GM12878 (cell line): Measurements from ENCODE around the gene HOMER2. TPM values are rescaled to one million over a fixed set of nuclear protein-coding genes. Genes with fewer than 3 reads are reported as not detected.

Experiments used
- BCLAF1 ChIP-seq: fragments of 450-650 bp; IDR thresholded peaks from 2 replicates; pipeline ENCODE4 v1.6.1; 2017; ENCODE audit warnings: antibody characterized with exemption, mild to moderate bottlenecking, moderate library complexity
- CEBPZ ChIP-seq: fragments of 150-350 bp; IDR thresholded peaks from 2 replicates; pipeline ENCODE4 v1.6.1; 2016; ENCODE audit warnings: low read depth, low read length
- E2F4 ChIP-seq: IDR thresholded peaks from 2 replicates; pipeline ENCODE4 v1.6.1; 2012; ENCODE audit warnings: low read depth, low read length, improper control_type of control experiment
- EGR1 ChIP-seq, 2 experiments: IDR thresholded peaks; 1 replicate in 1 of 2; 2 replicates in 1 of 2; pipeline ENCODE4 v1.6.1; 2011 to 2012; ENCODE audit warnings: low read depth in 2 of 2, low read length in 2 of 2, borderline replicate concordance in 1 of 2, mild to moderate bottlenecking in 1 of 2, moderate library complexity in 1 of 2
- FOXK2 ChIP-seq: fragments of 450-650 bp; IDR thresholded peaks from 2 replicates; pipeline ENCODE4 v1.6.1; 2017; ENCODE audit warnings: mild to moderate bottlenecking, moderate library complexity
- HSF1 ChIP-seq: fragments of 150-350 bp; IDR thresholded peaks from 2 replicates; pipeline ENCODE4 v1.6.1; 2014; ENCODE audit warnings: mild to moderate bottlenecking, low read depth, low read length
- JUND ChIP-seq: IDR thresholded peaks from 2 replicates; pipeline ENCODE4 v1.6.1; 2012; ENCODE audit warnings: low read depth, mild to moderate bottlenecking, low read length, improper control_type of control experiment, moderate library complexity
- NRF1 ChIP-seq: conservative IDR thresholded peaks from 2 replicates; pipeline ENCODE4 v1.6.1; 2011; ENCODE audit warnings: mild to moderate bottlenecking, low read depth, low read length, improper control_type of control experiment
- POLR2AphosphoS5 ChIP-seq: IDR thresholded peaks from 2 replicates; pipeline ENCODE4 v1.6.1; 2011; ENCODE audit warnings: mild to moderate bottlenecking, low read length, inconsistent platforms
- RB1 ChIP-seq: fragments of 450-650 bp; formaldehyde crosslinking; IDR thresholded peaks from 2 replicates; pipeline ENCODE4 v1.6.1; 2017; ENCODE audit warnings: mild to moderate bottlenecking, borderline replicate concordance
- RELB ChIP-seq: fragments of 450-650 bp; IDR thresholded peaks from 2 replicates; pipeline ENCODE4 v1.6.1; 2017; ENCODE audit warnings: low read depth, mild to moderate bottlenecking, moderate library complexity
- RFX5 ChIP-seq: IDR thresholded peaks from 2 replicates; pipeline ENCODE4 v1.6.1; 2011; ENCODE audit warnings: low read depth, low read length, improper control_type of control experiment
- SKIL ChIP-seq: fragments of 450-650 bp; IDR thresholded peaks from 2 replicates; pipeline ENCODE4 v1.6.1; 2017; ENCODE audit warnings: mild to moderate bottlenecking, low read depth, inconsistent platforms; ENCODE audit not compliant: poor library complexity, severe bottlenecking
- SMARCA5 ChIP-seq: fragments of 450-650 bp; IDR thresholded peaks from 2 replicates; pipeline ENCODE4 v1.6.1; 2017; ENCODE audit warnings: mild to moderate bottlenecking
- TCF7 ChIP-seq: IDR thresholded peaks from 2 replicates; pipeline ENCODE4 v1.6.1; 2014; ENCODE audit warnings: antibody characterized with exemption, borderline replicate concordance
- ZNF274 ChIP-seq: IDR thresholded peaks from one replicate; pipeline ENCODE4 v1.8.0; 2011; ENCODE audit not compliant: insufficient read length, insufficient read depth
- polyA plus RNA-seq, 11 experiments: library from polyadenylated mRNA; depleted of rRNA in 4 of 11; unstranded in 6 of 11; stranded (reverse) in 5 of 11; fragments of >200 nt; fragmentation: Nextera tagmentation in 4 of 11; fragmentation: Illumina TruSeq in 1 of 11; extraction: Ambion mirVana in 4 of 11; extraction: Trizol in 1 of 11; gene quantifications; 1 replicate in 1 of 11; 2 replicates in 10 of 11; pipeline versions ENCODE4 v1.2.1 to v1.2.3, GENCODE V29; 2011 to 2016; ENCODE audit warnings: inconsistent platforms in 2 of 11, missing spikeins in 2 of 11, low read depth in 1 of 11
- total RNA-seq, 4 experiments: library from RNA; depleted of rRNA in 3 of 4; stranded (reverse); fragments of >200 nt in 3 of 4; fragmentation: Illumina TruSeq in 1 of 4; extraction: Trizol in 1 of 4; gene quantifications; 2 replicates each; pipeline versions ENCODE4 v1.2.1 to v1.2.3, GENCODE V29; 2013 to 2021

Gene HOMER2
- total and polyA plus RNA-seq, 10 of the 15 experiments (the other 5 are each of a cell fraction or from before 2014, with no cell fraction given): 0.60 to 5.0 (median 1.8) TPM

GRCh38 chr15:82985688-82986441 lies 33.3 kb upstream of the HOMER2 start, which contains the start of gene RAMAC (continued):
- no peak for TF ChIP-seq CEBPZ
- TF ChIP-seq E2F4: no peak
- TF ChIP-seq RFX5: no peak
- no peak for TF ChIP-seq HSF1
- peak; percentile 74 for TF ChIP-seq RELB
- no peak for TF ChIP-seq FOXK2
- no peak for TF ChIP-seq BCLAF1
- TF ChIP-seq POLR2AphosphoS5: peak; percentile 94
- no peak for TF ChIP-seq NRF1
- no peak for TF ChIP-seq ZNF274
- TF ChIP-seq SMARCA5: no peak
- no peak for TF ChIP-seq JUND
- no peak for TF ChIP-seq EGR1 (IDR thresholded peaks at IDR 0.05; ENCODE audit: borderline replicate concordance in 1 of 2, low read depth in 2 of 2, low read length in 2 of 2)
- no peak for TF ChIP-seq TCF7
- no peak for TF ChIP-seq RB1
- TF ChIP-seq SKIL: no peak
